Sigmoid colon (tissue), 7 donors: ENCODE measurements around the gene TWF1. TPM values are rescaled to one million over a fixed set of nuclear protein-coding genes. Genes with fewer than 3 reads are reported as not detected.
"Not testable (repeated sequence)": the region's sequence is repeated elsewhere in the genome, so short reads cannot be mapped to it uniquely, and the experiment has no call there.

Experiments used
- DNase-seq: peaks from one replicate; pipeline ENCODE4 v3.0.0-alpha.2; 2019
- H3K27ac ChIP-seq, 4 donors: fragments of 200-600 bp; sonication (generic); one replicate each; pipeline ENCODE4 v1.5.1; 2016 to 2019; ENCODE audit warnings: mild to moderate bottlenecking in 1 of 4
- H3K27me3 ChIP-seq, 3 donors: fragments of 200-600 bp; sonication (generic); one replicate each; pipeline ENCODE4 v1.5.1; 2019; ENCODE audit warnings: mild to moderate bottlenecking in 1 of 3
- H3K36me3 ChIP-seq, 4 donors: fragments of 200-600 bp; sonication (generic); one replicate each; pipeline ENCODE4 v1.5.1; 2016 to 2019
- H3K4me1 ChIP-seq, 4 donors: fragments of 200-600 bp; sonication (generic); one replicate each; pipeline ENCODE4 v1.5.1; 2017 to 2019
- H3K4me3 ChIP-seq, 4 donors: fragments of 200-600 bp; sonication (generic); one replicate each; pipeline ENCODE4 v1.5.1; 2017 to 2019; ENCODE audit warnings: mild to moderate bottlenecking in 2 of 4, moderate library complexity in 1 of 4
- H3K9me3 ChIP-seq, 4 donors: fragments of 200-600 bp in 3 of 4; sonication (generic) in 3 of 4; one replicate each; pipeline versions ENCODE4 v1.5.1 to v1.6.1; 2013 to 2019
- CTCF ChIP-seq, 4 experiments: fragments of 450-650 bp in 3 of 4; fragments of 200-600 bp in 1 of 4; IDR thresholded peaks; one replicate each; pipeline ENCODE4 v1.5.1; 2016 to 2019; ENCODE audit warnings: antibody characterized with exemption in 4 of 4, mild to moderate bottlenecking in 3 of 4, moderate library complexity in 2 of 4
- EP300 ChIP-seq, 4 donors: sonication (generic); formaldehyde crosslinking; IDR thresholded peaks; one replicate each; pipeline ENCODE4 v1.6.1; 2017; ENCODE audit warnings: antibody characterized with exemption in 4 of 4
- POLR2A ChIP-seq, 2 donors: fragments of 450-650 bp; IDR thresholded peaks; one replicate each; pipeline ENCODE4 v1.6.1; 2016; ENCODE audit warnings: antibody characterized with exemption in 2 of 2, mild to moderate bottlenecking in 2 of 2, moderate library complexity in 2 of 2
- POLR2AphosphoS5 ChIP-seq, 4 donors: sonication (generic); formaldehyde crosslinking; IDR thresholded peaks; one replicate each; pipeline ENCODE4 v1.6.1; 2017; ENCODE audit warnings: antibody characterized with exemption in 4 of 4
- WGBS, 2 donors: extraction: QIAGEN DNeasy Blood & Tissue Kit; methylation state at CpG; one replicate each; pipeline ENCODE4 v1.1.7; 2013; 5-methylcytosine and 5-hydroxymethylcytosine counted together
- intact Hi-C: fragments of 100-400 bp; cut with DNase I; formaldehyde crosslinking; loops from one replicate; pipeline ENCODE4 v1.15.1; 2023
- polyA plus RNA-seq, 3 donors: library from polyadenylated mRNA; stranded (reverse); fragments of 200-250 nt; gene quantifications; one replicate each; pipeline ENCODE4 v1.2.3, GENCODE V29; 2013
- total RNA-seq, 4 donors: library from RNA; depleted of rRNA; stranded (reverse); fragments of >200 nt; gene quantifications; one replicate each; pipeline ENCODE4 v1.1.0, GENCODE V29; 2016
- donor health status: healthy with polysubstance abuse.
- donor health status: Bipolar disorder and iron deficiency.
- donor health status: healthy.

TWF1 gene
- 100 to 1,000 TPM in 2 of 4 donors, 10 to 100 TPM in 2; 72.6 to 133 (median 101) TPM for total RNA-seq
- 100 to 1,000 TPM in 2 of 3 donors, 10 to 100 TPM in 1; 63.8 to 168 (median 106) TPM for polyA plus RNA-seq

- no peaks in the 10 kb centered on the region for H3K27me3 ChIP-seq
- peaks cover 0 to 11% (median 7%) of the 10 kb centered on the region in 4 donors for H3K36me3 ChIP-seq
- peaks cover 0 to 33% (median 26%) of the 10 kb centered on the region in 4 donors for H3K4me1 ChIP-seq
- no peaks in the 10 kb centered on the region for H3K9me3 ChIP-seq
- WGBS, 2 donors = 0% methylated on average over 89 of the region's 89 CpGs
- no peak for TF ChIP-seq EP300 (IDR thresholded peaks at IDR 0.05)
- peak in 1 of 2 donors; percentile 10 for TF ChIP-seq POLR2A (IDR thresholded peaks at IDR 0.05)
- TF ChIP-seq POLR2AphosphoS5 (IDR thresholded peaks at IDR 0.05) = peak in 3 of 4 donors; percentile 41 to 86 (median 77)
- TF ChIP-seq CTCF (IDR thresholded peaks at IDR 0.05) = peak in 3 of 4 experiments; percentile 27 to 45 (median 34)
- peak within 1 kb of the TSS; percentile 95 to 97 (median 96) for H3K27ac ChIP-seq
- peak within 1 kb of the TSS; percentile 80 to 97 (median 90) for H3K4me3 ChIP-seq
- intact Hi-C loops = loop anchor here (1.0 kb wide), 3 partner anchors 29 to 76 kb away; no protein-coding TSS in a partner anchor
- DNase-seq = peak; percentile 91
Observed at GRCh38 chr12:43805860-43806736, at the start of gene TWF1. Gene TWF1, minus strand, starts transcription at chr12:43806317. Its CDS starts 72 bp downstream, at chr12:43806245.

DNA sequence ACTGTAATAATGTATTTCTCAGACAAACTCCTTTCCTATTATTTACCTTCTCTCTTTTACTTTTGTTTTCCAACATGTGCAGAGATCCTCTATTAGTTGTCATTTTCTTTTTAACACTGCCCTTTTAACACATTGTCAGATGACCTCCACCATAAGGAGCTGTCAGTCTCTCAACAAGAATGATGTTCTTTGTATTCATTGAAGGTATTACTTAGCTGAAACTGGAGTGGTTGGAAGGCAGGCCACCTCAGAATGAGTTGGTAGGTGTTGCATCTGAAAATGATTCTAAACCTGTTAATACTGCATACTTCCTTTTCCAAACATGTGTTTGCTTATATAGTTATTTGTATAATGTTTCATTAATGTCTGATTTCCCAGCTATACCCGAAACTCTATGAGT, 46.6 kb upstream of the TWF1 start:
- no peaks in the 10 kb centered on the region for H3K27me3 ChIP-seq
- 90 to 93% methylated on average over 1 of the region's 1 CpG for WGBS, 2 donors
- intact Hi-C loops = no loop called here
- H3K4me1 ChIP-seq = no peaks in the 10 kb centered on the region
- no peak for TF ChIP-seq EP300 (IDR thresholded peaks at IDR 0.05)
- TF ChIP-seq POLR2A (IDR thresholded peaks at IDR 0.05) = no peak
- no peak for TF ChIP-seq CTCF (IDR thresholded peaks at IDR 0.05)
- TF ChIP-seq POLR2AphosphoS5 (IDR thresholded peaks at IDR 0.05) = no peak
- no peak overlapping the region for H3K4me3 ChIP-seq
- H3K36me3 ChIP-seq = no peaks in the 10 kb centered on the region
- DNase-seq = no peak
- no peaks in the 10 kb centered on the region for H3K9me3 ChIP-seq
- no peak overlapping the region for H3K27ac ChIP-seq

GRCh38 chr12:43848786-43849185, 42.7 kb upstream of the TWF1 start:
- no peaks in the 10 kb centered on the region for H3K4me1 ChIP-seq
- no peak overlapping the region for H3K4me3 ChIP-seq
- WGBS, 2 donors = 80 to 99% methylated on average over 3 of the region's 3 CpGs
- DNase-seq = no peak
- TF ChIP-seq POLR2AphosphoS5 (IDR thresholded peaks at IDR 0.05) (no peak), CTCF (IDR thresholded peaks at IDR 0.05) (no peak), EP300 (IDR thresholded peaks at IDR 0.05) (no peak), POLR2A (IDR thresholded peaks at IDR 0.05) (no peak)
- peaks cover 0 to 6% (median 0%) of the 10 kb centered on the region in 4 donors for H3K36me3 ChIP-seq
- intact Hi-C loops = no loop called here
- H3K27me3 ChIP-seq = no peaks in the 10 kb centered on the region
- H3K27ac ChIP-seq = no peak overlapping the region
- H3K9me3 ChIP-seq = no peaks in the 10 kb centered on the region

DNA sequence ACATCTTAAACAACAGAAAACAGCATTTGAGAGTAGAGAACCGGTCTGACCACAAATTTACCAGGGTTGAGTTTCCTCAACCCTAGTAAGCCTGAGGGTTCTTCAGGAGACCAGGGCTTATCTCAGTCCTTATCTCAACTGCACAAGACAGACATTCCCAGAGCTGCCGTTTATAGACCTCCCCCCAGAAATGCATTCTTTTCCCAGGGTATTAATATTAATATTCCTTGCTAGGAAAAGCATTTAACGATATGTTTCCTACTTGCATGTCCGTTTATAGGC, 42.0 kb upstream of the TWF1 start:
- no peak overlapping the region for H3K27ac ChIP-seq

DNA sequence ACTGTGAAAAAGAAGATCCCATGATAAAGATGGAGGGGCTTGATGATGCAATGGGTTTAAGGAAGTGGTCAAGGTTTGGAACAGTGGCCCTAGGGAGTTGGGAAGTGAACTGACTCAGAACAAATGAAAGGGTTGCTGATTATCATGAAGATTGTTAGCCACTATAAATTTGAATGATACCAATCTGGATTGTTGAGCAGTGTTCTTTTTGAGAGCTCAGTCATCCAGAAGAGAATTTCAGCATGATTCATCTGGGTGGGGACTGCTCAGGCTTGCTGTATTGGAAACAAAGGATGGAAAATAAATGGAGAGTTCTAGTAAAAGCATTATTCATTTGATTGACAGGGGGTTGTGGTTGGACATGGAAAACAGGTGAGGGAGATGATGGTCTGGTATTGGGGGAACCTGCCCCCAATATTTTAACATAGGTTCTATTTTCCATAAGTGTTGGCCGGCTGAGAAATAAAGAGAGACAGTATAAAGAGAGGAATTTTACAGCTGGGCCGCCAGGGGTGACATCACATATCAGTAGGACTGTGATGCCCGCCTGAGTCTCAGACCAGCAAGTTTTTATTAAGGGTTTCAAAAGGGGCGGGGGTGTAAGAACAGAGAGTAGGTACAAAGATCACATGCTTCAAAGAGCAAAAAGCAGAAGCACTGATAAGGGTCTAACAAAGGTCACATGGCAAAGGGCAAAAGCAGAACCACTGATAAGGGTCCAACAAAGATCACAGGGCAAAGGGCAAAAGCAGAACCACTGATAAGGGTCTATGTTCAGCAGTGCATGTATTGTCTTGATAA, 41.5 kb upstream of the TWF1 start:
- H3K4me1 ChIP-seq, H3K36me3 ChIP-seq, H3K27me3 ChIP-seq, H3K27ac ChIP-seq, DNase-seq, intact Hi-C loops, H3K9me3 ChIP-seq, H3K4me3 ChIP-seq: not testable (repeated sequence)
- WGBS, 2 donors = 79 to 84% methylated on average over 4 of the region's 4 CpGs

More for the DNA sequence above, 42.0 kb upstream of the TWF1 start:
- Histone ChIP-seq H3K9me3 (no peaks in the 10 kb centered on the region), H3K4me1 (no peaks in the 10 kb centered on the region), H3K4me3 (no peak overlapping the region), H3K27me3 (no peaks in the 10 kb centered on the region), H3K36me3 (peaks cover 0 to 6% (median 0%) of the 10 kb centered on the region in 4 donors)
- DNase-seq = no peak
- intact Hi-C loops = no loop called here
- WGBS, 2 donors = 90 to 91% methylated on average over 4 of the region's 4 CpGs
- no peak for TF ChIP-seq CTCF (IDR thresholded peaks at IDR 0.05)
- no peak for TF ChIP-seq EP300 (IDR thresholded peaks at IDR 0.05)
- TF ChIP-seq POLR2A (IDR thresholded peaks at IDR 0.05) = no peak
- no peak for TF ChIP-seq POLR2AphosphoS5 (IDR thresholded peaks at IDR 0.05)
